Parathyroid adenoma (tissue), 2 donors: ENCODE measurements around the gene ACCSL.
A peak's percentile ranks its signal among the peaks of the same experiment; 100 is the strongest.

ENCODE experiments used
- H2AFZ ChIP-seq: fragments of 300-600 bp; sonication (generic); one replicate; pipeline ENCODE4 v1.7.0; 2017; ENCODE audit warnings: antibody characterized with exemption, mild to moderate bottlenecking
- H3K27ac ChIP-seq: fragments of 300-600 bp; sonication (generic); one replicate; pipeline ENCODE4 v1.7.0; 2017
- H3K27me3 ChIP-seq: fragments of 300-600 bp; sonication (generic); one replicate; pipeline ENCODE4 v1.7.0; 2017; ENCODE audit warnings: low read length; ENCODE audit not compliant: control insufficient read depth, insufficient read depth
- H3K36me3 ChIP-seq: fragments of 300-600 bp; sonication (generic); one replicate; pipeline ENCODE4 v1.7.0; 2017; ENCODE audit warnings: low read length; ENCODE audit not compliant: control insufficient read depth, insufficient read depth
- H3K4me1 ChIP-seq: fragments of 300-600 bp; sonication (generic); one replicate; pipeline ENCODE4 v1.7.0; 2017; ENCODE audit warnings: control low read depth
- H3K4me2 ChIP-seq: fragments of 300-600 bp; sonication (generic); one replicate; pipeline ENCODE4 v1.7.0; 2017; ENCODE audit warnings: low read length
- H3K4me3 ChIP-seq: fragments of 300-600 bp; sonication (generic); one replicate; pipeline ENCODE4 v1.7.0; 2017; ENCODE audit warnings: low read depth, low read length
- H3K79me2 ChIP-seq: fragments of 300-600 bp; sonication (generic); one replicate; pipeline ENCODE4 v1.7.0; 2017; ENCODE audit warnings: control low read depth
- H3K9ac ChIP-seq: fragments of 300-600 bp; sonication (generic); one replicate; pipeline ENCODE4 v1.7.0; 2017; ENCODE audit warnings: mild to moderate bottlenecking
- H3K9me3 ChIP-seq: fragments of 300-600 bp; sonication (generic); one replicate; pipeline ENCODE4 v1.7.0; 2017; ENCODE audit warnings: low read length; ENCODE audit not compliant: control insufficient read depth
- CTCF ChIP-seq: fragments of 300-600 bp; sonication (generic); IDR thresholded peaks from one replicate; pipeline ENCODE4 v1.7.0; 2017; ENCODE audit warnings: antibody characterized with exemption, mild to moderate bottlenecking
- donor health status: primary hyperparathyroidism.

Gene ACCSL

DNA sequence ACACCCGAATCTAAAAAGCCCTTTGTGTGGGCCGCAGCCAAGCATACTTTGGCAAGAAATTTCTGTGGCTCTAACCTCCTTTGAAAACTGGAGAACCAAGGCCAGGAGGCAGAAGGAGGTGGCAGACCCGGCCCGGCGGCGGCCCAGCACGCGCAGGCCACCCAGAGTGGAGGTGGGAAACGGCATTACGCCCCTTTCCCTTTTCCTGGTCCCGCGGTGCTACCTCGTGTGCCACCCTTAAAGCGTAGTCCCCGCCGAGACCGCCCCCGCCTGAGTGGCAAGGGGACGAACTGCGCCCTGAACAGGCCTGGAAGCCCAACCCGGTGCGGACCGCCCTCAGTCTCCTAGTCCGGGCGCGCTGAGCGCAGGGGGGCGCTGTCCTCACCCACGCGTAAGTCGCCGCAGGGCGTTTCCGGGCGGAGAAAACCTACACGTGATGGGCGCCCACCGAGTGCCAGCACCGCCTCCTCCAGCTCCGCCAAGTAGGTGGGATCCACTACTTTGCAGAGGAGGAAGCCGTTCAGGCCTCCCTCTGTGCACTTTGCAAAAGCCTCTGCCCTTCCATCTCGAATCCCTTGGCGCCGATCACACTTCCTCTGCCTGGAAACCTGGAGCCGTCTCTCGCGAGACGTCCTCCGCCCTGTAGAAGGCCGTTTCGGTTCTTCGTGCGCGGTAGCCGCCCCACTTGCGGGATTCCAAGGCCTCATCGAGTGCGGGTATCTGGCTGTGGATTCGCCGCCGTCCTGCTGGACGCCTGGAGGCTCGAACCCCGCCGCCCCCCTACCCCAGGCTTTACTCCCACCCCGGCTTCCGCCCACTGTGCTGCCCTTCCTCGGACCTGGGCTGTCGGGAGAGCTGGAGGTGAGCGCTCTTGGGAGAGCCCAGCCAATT is 18.3 kb downstream of the ACCSL start, which contains the start of gene ACCS:
TSS of gene ACCS (plus strand) at position 430 of the 891 bp plus-strand sequence. CDS start 1,358 bp downstream, outside the sequence.
- H3K9ac ChIP-seq, result peak within 1 kb of the TSS; percentile 35

GRCh38 chr11:44066732-44067141 is 19.0 kb downstream of the ACCSL start:
- H3K4me3 ChIP-seq, result peak overlapping the region; percentile 56
- H3K4me2 ChIP-seq, result peak overlapping the region; percentile 64
- no peak for TF ChIP-seq CTCF
- no peaks in the 10 kb centered on the region for H3K9me3 ChIP-seq
- peak overlapping the region; percentile 56 for H3K27ac ChIP-seq
- H3K27me3 ChIP-seq, result no peaks in the 10 kb centered on the region
- H3K36me3 ChIP-seq, result no peaks in the 10 kb centered on the region
- peak overlapping the region; percentile 95 for H2AFZ ChIP-seq
- H3K9ac ChIP-seq, result no peak overlapping the region
- no peaks in the 10 kb centered on the region for H3K4me1 ChIP-seq
- H3K79me2 ChIP-seq, result no peaks in the 10 kb centered on the region

More for the DNA sequence above, 18.3 kb downstream of the ACCSL start, which contains the start of gene ACCS:
- Histone ChIP-seq H3K4me2 (peak within 1 kb of the TSS; percentile 64), H3K9me3 (no peaks in the 10 kb centered on the region), H3K79me2 (no peaks in the 10 kb centered on the region), H3K4me3 (peak within 1 kb of the TSS; percentile 56), H2AFZ (peak within 1 kb of the TSS; percentile 95), H3K4me1 (no peaks in the 10 kb centered on the region), H3K27me3 (no peaks in the 10 kb centered on the region), H3K36me3 (no peaks in the 10 kb centered on the region), H3K27ac (peak within 1 kb of the TSS; percentile 75)
- TF ChIP-seq CTCF, result peak; percentile 65

GRCh38 chr11:44067266-44067665 is 19.5 kb downstream of the ACCSL start:
- H3K9ac ChIP-seq, result no peak overlapping the region
- no peak for TF ChIP-seq CTCF
- no peaks in the 10 kb centered on the region for H3K4me1 ChIP-seq
- H3K79me2 ChIP-seq, result no peaks in the 10 kb centered on the region
- H3K4me2 ChIP-seq, result no peak overlapping the region
- H3K27ac ChIP-seq, result no peak overlapping the region
- no peaks in the 10 kb centered on the region for H3K36me3 ChIP-seq
- no peak overlapping the region for H2AFZ ChIP-seq
- no peaks in the 10 kb centered on the region for H3K9me3 ChIP-seq
- H3K27me3 ChIP-seq, result no peaks in the 10 kb centered on the region
- H3K4me3 ChIP-seq, result no peak overlapping the region

DNA sequence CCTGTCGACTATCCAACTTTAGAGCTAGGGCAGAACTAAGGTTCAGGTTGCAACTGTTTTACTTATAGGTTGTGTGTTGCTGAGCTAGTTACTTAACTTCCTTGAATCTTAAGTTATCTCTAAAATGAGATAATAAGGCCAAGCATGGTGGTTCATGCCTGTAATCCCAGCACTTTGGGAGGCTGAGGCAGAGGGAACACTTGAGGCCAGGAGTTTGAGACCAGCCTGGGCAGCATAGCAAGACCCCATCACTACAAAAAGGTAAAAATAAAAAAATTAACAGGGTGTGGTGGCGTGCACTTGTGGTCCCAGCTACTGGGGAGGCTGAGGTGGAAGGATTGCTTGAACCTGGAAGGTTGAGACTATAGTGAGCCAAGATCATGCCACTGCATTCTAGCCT is 20.4 kb downstream of the ACCSL start:
- Histone ChIP-seq H3K4me2 (no peak overlapping the region), H3K9me3 (no peaks in the 10 kb centered on the region), H3K9ac (no peak overlapping the region), H3K79me2 (no peaks in the 10 kb centered on the region), H3K27ac (no peak overlapping the region), H3K27me3 (no peaks in the 10 kb centered on the region), H2AFZ (no peak overlapping the region), H3K36me3 (no peaks in the 10 kb centered on the region), H3K4me1 (no peaks in the 10 kb centered on the region), H3K4me3 (no peak overlapping the region)
- TF ChIP-seq CTCF, result no peak
